ENCODE measurements around the gene TRIM27.
A peak's percentile ranks its signal among the peaks of the same experiment; 100 is the strongest.
"Not testable (repeated sequence)": the region's sequence is repeated elsewhere in the genome, so short reads cannot be mapped to it uniquely, and the experiment has no call there.

Gene TRIM27

DNA sequence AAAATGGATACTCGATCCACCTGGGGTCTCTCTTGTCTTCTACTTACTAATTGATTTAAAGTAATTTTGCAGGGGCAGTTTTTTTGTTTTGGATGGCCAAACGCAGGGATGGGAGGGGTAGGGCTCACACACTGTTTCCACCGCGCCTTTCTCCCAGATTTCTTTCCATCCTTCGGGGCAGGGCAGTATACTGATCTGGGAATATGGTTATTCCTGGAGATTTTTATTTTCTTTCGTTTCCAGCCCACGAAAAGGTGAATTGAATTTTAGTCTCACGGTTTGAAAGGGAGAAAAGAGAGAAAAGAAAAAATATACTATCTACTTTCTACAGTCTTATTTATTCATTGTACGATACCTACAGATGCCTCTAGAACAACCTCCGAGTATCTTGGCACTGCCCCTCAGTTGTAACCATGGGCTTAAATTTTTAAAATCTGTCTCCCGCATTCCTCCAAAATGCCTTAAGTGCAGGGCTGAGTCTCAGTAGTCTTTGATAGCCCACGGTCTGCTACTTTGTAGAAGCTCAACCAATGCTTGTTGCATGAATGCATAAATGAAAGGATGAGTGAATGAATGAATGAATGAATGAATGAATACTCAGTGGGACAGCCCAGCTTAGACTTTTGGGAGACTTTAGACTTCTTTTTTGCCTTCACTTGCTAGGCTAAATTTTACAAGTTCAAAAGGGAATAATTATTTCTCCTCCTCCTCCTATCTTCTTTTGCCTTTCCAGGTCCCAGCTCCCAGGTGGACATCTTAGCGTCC lies 18.1 kb upstream of the TRIM27 start:
- DNase-seq = no peak

DNA sequence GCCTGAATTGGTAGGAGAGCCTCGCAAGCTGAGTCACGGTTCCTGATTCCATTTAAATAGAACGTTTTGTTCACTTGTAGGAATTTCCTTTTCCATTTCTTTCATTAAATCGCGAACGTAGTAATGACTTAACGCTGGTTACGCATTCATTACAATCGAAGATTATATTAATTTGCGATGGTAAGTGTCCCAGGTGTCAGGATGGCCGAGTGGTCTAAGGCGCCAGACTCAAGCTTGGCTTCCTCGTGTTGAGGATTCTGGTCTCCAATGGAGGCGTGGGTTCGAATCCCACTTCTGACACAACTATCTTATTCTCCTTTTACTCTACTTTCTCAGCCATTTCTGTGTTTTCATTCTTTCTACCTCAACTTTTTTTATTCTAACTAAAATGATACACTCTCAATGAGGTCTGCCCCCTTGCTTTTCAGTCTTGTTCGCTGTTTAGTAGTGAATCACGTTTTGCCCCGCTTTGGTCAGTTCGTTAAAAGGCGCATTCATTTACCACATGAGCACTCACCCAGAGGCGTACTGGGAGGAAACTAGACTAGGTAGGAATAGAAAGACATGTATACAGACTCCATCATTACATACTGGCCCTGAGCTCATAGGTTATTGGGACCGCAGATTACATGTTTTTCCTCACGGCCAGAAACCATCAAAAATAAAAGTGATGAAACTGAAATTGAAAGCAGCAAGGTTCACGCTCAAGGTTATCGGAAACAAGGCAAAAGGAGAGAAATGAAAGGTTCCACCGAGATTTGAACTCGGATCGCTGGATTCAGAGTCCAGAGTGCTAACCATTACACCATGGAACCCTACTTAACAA lies 17.3 kb upstream of the TRIM27 start:
- peak; percentile 92 for DNase-seq

DNA sequence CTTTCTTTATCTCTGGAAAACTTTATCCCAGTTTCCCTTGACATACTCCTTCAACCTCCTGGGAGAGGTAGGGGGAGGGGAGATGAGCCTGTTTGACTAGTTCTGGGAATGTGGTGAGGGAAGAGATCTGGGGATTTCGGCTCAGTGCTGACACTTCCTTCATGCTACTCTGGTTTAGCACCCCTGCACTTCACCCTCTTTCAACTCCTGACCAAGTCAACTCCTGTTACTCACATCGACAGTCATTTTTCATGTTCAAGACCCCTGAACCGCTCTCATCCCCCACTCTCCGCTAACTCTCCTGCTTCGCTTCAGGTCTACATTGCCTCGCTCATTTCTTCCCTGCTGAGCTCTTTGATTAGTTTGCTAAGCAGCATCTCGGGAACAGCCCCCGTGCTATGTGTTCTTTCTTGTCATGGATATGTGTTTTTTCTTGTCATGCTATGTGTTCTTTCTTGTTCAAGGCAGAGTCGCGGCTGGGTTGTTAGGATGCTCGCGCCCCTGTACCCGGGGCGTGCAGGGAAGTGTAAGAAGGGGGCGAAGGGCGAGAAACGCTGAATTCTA lies 16.6 kb upstream of the TRIM27 start:
- peak; percentile 82 for DNase-seq

DNA sequence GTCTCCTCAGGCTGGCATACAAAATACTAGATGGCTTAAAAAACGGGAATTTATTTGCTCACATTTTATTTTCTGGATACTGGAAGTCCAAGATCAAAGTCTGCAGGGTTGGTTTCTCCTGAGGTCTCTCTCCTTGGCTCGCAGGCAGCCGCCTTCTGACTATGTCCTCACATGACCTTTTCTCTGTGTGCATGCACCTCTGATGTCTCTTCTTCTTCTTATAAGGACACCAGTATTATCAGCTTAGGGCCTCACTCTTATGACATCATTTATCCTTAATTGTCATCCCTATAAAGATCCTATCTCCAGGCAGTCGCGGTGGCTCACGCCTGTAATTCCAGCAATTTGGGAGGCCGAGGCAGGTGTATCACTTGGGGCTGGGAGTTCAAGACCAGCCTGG lies 9.3 kb upstream of the TRIM27 start:
- DNase-seq = no peak

DNA sequence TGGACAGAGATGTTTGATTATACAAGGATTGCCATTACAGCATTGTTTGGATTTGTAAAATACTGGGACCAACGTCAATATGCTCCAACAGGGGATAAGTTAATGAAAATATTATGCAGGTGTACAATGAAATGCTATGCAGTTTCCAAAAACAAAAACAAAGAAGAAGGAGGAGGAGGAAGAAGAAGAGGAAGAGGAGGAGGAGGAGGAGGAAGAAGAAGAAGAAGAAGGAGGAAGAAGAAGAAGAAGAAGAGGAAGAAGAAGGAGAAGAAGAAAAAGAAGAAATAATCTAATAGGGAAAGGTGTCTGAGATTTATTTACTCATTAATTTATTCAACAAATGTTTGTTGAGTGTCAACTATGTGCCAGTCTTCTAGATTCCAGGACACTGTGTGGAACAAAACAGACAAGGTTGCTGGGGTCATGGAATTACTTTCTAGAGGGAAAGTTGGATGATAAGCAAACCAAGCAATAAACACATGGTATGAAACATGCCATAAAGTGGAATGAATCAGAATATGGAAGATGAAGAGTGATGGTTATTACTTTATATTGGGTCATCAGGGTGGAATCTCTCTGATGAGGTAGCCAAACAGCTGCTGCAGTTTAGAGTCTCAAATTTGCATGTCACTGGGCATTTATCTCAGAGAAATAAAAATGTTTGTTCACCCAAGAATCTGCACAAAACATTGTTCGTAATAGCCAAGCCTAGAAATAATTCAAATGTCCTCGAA lies 6.3 kb upstream of the TRIM27 start:
- no peak for DNase-seq

DNA sequence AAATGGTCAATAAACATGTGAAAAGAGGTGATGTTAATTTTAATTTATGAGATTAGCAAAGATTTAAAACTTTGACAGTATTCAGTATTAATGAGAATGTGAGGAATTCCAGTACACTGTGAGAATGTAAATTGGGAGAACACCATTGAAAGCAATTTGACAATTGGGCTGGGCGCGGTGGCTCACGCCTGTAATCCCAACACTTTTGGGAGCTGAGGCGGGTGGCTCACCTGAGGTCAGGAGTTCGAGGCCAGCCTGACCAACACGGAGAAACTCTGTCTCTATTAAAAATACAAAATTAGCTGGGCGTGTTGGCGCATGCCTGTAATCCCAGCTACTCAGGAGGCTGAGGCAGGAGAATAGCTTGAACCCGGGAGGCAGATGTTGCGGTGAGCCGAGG lies 5.6 kb upstream of the TRIM27 start:
- not testable (repeated sequence) for DNase-seq

DNA sequence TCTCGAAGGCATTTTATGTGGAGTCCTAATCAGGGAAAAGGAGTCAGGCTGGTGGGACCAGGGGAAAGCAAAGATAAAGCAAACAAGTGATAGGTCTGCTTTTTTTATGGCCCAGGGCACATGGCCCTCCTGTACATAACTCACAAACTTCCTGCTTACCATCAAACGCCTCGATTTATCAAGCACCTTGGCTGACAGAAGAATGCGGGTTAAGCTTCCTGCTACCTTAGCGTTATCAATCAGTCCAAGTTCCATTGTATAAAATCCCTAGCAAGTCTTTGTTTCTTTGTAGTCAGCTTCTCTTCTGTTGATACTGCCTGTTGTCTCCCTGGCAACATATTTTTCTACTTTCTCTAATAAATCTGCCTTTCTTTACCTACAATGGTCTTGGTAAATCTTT lies 4.1 kb upstream of the TRIM27 start:
- no peak for DNase-seq

DNA sequence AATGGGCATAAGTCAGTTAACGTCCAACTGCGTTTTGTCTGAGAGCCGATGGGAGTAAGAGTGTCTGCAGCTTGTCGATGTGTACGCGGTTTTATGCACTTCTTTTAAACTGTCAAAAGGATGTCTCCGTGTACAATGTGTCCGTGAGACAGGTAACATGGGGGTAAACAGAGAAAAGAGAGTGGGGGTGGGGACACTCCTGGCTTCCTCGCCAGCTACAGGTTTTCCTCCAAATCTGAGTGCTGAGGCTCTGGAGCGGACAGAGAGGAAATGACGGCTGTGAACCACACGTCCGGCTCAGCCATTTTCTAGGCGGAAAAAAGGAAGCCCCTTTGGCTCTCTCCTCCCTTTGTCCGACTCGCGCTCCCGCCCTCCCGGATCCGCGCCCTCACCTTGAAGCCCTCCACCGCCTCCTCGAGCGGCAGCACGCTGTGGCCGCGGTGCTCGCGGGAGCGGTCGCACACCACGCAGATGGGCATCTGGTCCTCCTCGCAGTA lies 916 bp downstream of the TRIM27 start:
- DNase-seq = peak; percentile 63

DNA sequence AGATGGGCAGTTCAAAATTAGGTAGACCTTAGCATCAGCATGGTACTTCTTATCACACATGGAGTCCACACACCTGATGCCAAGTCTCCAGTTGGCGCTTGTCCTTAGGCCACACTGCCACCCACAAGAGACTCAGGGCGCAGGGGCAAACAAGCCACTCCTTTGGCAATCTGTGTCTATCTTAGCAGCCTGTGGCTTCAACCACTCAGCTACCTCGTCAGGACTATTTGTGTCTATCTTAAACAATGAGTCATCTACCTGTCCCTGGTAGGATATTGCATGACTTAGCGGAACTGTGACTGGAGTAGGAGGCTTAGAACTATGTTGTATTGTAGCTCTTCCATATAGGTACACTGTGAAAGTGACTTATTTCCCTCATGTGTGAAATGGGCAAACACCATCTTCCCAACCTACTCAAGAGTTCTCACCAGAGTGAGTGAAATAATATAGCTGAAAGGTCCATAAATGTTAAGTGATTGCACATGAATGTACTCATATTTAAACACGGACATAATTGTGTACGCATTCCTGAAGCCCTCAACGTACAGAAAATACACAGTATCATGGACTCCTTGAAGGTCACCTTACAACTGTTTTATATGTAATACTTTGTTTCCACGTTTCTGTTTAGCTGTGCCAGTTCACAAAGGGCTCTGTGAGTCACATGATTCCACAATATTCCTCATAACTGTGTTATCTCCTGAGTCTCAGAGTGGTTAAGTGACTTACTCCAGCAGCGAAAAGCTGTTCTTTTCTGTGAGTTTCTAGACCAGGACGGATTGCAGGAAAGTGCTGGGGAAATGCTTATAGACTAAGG lies 1.6 kb downstream of the TRIM27 start:
- DNase-seq = no peak

DNA sequence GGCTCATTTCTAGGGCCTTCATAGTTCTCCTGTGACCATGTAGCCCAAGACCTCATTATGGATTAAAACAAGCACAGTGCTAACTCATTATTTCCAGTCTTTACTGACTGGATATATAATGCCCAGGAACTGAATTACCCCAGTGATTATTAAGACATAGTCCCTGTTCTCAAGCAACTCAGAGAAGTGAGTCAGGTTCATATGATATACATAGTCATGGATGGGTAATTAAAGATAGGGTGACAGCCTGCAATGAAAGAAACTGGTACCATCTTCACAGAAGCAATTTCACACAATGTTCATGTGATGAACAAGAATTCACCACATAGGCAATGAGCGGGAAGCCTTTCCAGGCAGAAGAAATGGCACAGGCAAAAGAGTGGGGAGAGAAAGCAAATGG lies 3.5 kb downstream of the TRIM27 start:
- DNase-seq = no peak

DNA sequence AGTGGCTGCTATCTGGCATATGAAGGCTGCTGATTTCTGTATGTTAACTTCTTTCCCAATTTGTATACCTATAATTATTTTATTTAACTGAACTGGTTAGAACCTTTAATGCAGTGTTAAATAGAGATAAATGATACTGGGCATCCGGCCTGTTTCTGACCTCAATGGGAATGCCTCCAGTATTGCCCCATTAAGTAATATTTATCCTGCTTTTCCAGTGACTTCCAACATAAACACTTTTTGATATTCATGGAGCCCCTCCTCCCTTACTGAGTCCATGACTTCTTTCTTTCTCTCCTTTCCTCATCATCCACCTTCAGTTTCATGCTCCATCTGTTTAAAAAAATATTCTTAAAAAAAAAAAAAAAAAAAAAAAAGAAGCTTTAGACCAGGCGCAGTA lies 8.8 kb downstream of the TRIM27 start:
- DNase-seq = no peak

DNA sequence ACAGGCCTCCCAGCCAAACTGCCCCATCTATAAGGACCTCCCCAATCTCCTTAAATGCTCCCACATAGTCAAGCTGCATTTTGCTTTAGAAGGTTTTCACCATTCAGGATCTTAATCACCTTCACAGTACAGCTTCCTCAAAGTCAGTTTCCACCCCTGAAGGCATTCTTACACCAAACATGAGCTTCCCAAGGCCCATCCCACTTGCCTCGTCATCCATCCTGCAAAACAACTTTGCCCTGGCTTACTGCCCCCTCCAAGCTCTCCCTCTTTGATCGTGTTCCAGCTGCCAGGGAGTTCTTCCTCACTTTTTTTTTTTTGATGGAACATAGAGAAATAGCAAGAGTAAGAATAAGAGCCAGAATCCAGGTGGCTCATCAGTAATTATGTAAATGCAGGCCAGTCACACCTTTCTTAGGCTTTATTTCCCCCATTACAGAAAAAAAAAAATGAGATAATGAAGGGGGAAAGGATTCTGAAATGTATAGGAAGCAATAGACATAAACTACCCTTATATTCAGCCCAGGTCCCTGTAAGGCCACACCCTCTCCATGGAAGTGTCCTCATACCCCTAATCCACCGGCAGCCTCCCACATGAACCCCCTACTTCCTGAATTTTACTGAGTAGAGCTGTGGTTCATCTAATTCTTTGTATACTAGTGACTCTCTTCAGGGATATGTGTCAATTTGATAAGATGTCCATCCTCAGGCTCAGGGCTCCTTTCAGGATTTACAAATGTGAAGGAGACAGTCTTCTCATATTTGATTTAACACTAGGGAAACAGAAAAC lies 12.7 kb downstream of the TRIM27 start:
- DNase-seq = no peak

DNA sequence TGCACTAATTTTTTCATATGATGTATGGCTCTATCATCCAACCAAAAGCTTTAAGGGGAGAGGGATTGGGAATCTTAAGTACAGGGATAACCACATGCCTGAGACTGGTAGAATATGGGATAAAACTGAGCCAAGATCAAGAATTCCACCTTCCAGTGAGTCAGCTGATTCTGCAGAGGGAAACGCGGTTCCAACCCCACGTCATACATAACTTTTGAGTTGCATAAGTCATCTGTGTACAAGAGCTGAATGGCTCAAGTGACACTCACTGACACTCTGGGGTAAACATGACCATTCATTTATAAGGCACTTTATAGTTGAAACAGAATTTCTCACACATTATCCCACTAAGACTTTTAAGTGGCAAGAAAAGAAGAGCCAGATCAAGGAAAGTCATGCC lies 16.4 kb downstream of the TRIM27 start:
- no peak for DNase-seq

DNA sequence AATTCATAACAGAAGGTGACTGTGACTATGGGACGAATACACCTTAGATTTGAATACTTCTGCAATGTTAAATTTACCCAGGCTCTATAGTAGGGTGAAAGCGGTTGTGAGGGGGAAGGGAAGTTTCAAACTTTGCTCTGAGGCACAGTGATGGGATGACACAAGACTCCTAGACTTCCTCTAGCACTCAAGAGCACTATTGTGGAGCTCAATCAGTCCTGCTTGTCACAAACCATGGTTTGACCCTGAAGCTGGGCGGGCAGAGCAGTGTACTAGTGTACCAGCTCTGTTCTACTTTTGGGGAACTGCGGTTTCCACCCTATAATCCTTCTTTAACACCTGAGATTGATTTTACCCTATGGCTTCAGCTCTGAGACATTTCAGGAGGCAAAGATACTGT lies 17.1 kb downstream of the TRIM27 start:
- no peak for DNase-seq

DNA sequence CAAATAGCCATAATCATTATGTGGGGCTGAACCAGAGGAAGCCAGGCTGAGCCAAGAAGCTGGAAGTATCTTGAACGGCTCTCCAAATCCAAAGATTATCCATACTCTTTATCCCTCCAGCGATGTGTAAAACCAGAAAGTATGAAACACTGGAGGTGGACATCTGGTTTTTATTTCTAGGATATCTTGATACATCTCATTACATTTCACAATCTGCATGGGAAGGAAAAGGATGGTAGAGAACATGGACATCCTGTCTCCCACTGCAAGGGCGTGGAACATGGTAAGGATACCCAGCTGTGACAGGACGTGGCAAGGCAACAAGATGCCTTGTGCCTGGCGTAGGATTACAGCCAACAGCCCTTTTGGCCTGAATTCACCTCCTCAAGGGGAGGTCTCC lies 20.1 kb downstream of the TRIM27 start:
- DNase-seq = no peak

DNA sequence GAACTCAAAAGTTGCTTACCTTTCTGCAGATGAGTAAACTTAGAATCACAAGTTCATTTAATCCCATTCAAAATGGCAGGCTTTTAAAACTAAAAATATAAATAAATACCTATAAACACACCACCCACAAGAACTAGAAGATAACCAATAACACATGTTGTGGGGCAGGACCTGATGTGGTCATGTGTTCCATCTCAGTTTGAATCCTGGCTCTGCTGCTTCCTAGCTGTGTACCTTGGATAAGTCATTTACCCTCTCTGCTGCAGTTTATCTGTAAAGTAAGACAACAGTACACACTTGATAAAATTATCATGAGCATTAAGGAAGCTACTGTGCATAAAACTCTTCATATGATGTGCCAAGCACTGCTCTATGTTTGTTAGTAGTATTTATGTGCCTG lies 22.0 kb downstream of the TRIM27 start:
- no peak for DNase-seq

DNA sequence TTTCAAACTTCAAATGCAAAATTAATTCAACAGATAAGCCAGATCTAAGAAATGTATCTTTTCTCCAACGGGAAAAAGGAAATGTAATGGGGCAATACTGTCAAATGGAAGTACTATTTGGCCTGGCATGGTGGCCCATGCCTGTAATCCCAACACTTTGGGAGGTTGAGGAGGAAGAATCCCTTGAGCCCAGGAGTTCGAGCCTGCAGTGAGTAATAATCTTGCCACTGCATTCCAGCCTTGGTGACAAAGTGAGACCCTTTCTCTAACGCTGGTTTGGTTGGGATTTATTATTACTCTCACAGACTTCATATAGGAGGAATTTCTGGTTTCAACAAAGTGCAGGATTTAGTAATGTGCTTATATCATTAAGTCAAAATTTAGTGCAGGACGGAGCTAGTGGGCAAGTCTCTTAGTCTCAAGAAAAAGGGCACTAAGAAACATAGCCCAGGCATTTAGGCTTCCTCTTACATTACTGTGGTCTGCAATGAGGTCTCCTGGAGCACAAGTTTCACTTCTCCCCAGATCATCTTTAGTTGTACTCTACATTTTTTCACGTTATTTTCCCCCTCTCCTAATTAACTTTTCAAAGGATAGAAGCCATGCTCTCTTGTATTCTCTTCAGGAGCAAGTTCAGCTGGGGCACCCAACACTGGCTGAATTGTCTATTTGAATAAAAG lies 23.1 kb downstream of the TRIM27 start:
- no peak for DNase-seq

DNA sequence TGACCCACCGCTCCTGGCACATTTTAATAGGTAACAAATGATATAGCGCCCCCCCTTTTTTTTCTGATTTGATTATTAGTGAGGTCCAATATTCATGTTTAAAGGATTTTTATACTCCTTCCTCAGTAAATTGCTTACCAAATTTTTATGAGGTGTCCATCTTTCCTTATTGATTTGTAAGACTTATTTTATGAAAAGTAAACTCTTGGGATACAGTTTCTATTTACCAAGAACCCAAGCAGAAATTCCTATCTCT lies 25.1 kb downstream of the TRIM27 start:
- DNase-seq = no peak

DNA sequence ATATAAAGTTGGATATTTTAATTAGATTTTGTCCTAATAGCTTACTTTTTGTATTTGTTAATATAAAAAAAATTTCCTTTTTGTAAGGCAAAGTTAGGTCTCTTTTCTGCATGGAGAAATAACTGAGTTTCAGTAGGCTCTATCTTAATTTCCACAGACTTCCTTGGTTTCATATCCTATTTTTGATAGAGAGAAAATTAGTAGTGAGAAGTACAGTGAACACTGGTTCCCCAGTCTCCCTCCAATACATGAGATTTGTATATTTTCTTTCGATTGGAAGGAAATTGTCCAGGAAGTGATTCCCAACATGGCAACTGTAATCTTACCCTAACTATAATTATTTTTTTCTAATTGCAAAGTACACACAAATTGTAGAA lies 26.4 kb downstream of the TRIM27 start:
- no peak for DNase-seq

DNA sequence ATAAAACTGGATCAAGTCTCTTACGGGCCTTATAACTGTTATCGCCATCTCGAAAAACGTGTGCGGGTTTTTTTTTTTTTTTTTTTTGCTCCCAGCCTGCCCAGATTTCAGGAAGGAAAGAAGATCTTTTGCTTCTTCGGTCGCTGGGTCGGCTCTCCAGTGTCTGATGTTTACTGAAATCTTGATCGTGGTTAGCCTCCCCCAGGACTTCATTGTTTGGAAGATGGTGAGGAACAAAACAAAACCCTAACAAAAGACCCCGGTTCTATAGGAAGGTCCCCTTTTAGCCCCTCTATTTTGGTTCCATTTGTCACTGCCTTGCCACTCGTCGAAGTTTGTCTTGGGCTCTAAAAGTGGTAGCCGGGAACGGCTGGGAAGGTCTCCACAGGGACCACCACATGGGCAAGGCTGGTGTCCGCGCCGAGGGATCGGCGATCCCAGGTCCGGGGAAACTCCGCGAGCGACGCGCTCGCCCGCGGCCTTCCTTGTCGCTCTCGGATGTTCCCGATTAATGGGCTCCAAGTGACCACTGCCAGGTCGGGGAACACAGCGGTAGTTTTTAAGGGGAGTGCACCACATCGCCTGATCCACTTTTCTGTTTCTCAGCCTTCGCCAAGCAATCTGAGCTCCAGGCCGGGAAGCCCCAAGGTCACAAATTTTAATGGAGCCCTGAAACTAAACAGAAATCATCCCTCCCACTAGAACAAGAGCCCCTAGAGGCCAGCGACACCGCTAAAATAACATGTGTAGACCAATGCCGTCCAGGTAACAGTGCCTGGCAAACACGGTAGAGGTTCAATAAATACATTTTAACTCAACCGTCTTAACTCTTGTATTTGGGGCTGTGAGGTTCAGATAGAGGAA lies 27.0 kb downstream of the TRIM27 start:
- peak; percentile 23 for DNase-seq

Data from KG1 (cell line).